ENCODE results near the gene BAZ2B. TPM values are rescaled to one million over a fixed set of nuclear protein-coding genes. Genes with fewer than 3 reads are reported as not detected.

The BAZ2B gene
- total and polyA plus RNA-seq, 2 donors (not counting 3 experiments of a cell fraction or from before 2014, with no cell fraction given) = 22.1 to 73.8 TPM

DNA sequence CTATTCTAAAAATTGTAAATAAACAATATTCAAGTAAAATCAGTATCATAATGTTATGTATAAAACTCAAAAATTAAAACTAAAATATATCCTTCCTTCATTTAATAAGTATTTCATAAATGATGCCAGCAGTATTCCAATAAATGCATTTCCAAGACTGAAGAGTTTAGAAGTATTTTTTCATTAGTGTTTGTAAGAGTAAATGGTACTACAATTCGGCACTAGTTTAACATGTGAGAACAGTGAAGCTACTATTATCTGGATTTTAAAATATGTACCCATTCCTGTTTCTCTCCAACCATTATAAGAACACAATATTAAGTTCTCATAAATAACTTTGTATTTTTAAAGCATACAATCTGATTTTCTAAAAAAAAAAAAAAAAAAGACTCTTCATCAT is 3.3 kb downstream of the BAZ2B start:
- Histone ChIP-seq H3K4me1 (ENCODE audit: control insufficient read depth, extremely low read depth, insufficient read depth, low read length) (peaks cover 30% of the 10 kb centered on the region), H3K4me2 (ENCODE audit: insufficient read depth, low read length) (peak overlapping the region; percentile 100), H2AFZ (ENCODE audit: low read depth, low read length) (no peak overlapping the region), H3K27me3 (ENCODE audit: control insufficient read depth in 2 of 2, insufficient read depth in 2 of 2, low read length in 2 of 2) (no peaks in the 10 kb centered on the region), H3K9me1 (replicated peaks; ENCODE audit: control insufficient read depth, extremely low read depth, insufficient read depth, low read length) (no peaks in the 10 kb centered on the region), H4K20me1 (replicated peaks; ENCODE audit: control insufficient read depth, extremely low read depth, insufficient read depth, low read length) (peaks cover 5% of the 10 kb centered on the region), H3K27ac (ENCODE audit: insufficient read depth, low read depth, low read length) (no peak overlapping the region), H3K9me3 (replicated peaks; ENCODE audit: control insufficient read depth, insufficient read depth, low read length) (no peaks in the 10 kb centered on the region), H3K9ac (replicated peaks; ENCODE audit: extremely low read depth, insufficient read depth, low read length) (no peak overlapping the region), H3K36me3 (ENCODE audit: control insufficient read depth in 2 of 2, extremely low read depth in 1 of 2, insufficient read depth in 2 of 2, low read length in 2 of 2) (no peaks in the 10 kb centered on the region), H3K79me2 (ENCODE audit: control insufficient read depth, insufficient read depth, low read length) (peaks cover 41% of the 10 kb centered on the region), H3K4me3 (replicated peaks in 1 of 3; ENCODE audit: insufficient read depth in 1 of 3, low read depth in 1 of 3, low read length in 3 of 3) (peak overlapping the region in 1 of 3 experiments; percentile 100)
- no TSS peak for BruUV-seq (replicated peaks)
- dilution Hi-C loops (cut with MboI; ENCODE audit: extremely low pct_ligation_motif_present, low sequenced_read_pairs) (loop anchor here (25.0 kb wide), 1 partner anchor 99 kb away; the partner anchor contains the start of gene MARCHF7), intact Hi-C loops (cut with micrococcal nuclease) (loop anchor here (10.0 kb wide), 1 partner anchor 352 kb away; no protein-coding TSS in a partner anchor)
- FAIRE-seq (no peak), DNase-seq (ENCODE audit: low read depth, low spot score) (no peak)
- POLR2A ChIA-PET = no interaction called here
- TF ChIP-seq FOS (IDR thresholded peaks at IDR 0.05; ENCODE audit: borderline replicate concordance, insufficient read depth, low read length) (no peak), POLR2AphosphoS5 (IDR thresholded peaks at IDR 0.05; ENCODE audit: insufficient read depth, low read depth, low read length) (no peak), EZH2 (IDR thresholded peaks at IDR 0.05; ENCODE audit: borderline replicate concordance, low read depth, low read length, severe bottlenecking) (no peak), MYC (IDR thresholded peaks at IDR 0.05; ENCODE audit: low read depth, low read length) (no peak), JUN (IDR thresholded peaks at IDR 0.05; ENCODE audit: borderline replicate concordance, insufficient read depth, insufficient read length, low read depth) (no peak), POLR2A (IDR thresholded peaks at IDR 0.05; ENCODE audit: low read depth, low read length) (no peak), GATA2 (IDR thresholded peaks at IDR 0.05; ENCODE audit: insufficient read depth, insufficient read length, low read depth, low read length) (no peak)
- TF ChIP-seq, protein P1, sequence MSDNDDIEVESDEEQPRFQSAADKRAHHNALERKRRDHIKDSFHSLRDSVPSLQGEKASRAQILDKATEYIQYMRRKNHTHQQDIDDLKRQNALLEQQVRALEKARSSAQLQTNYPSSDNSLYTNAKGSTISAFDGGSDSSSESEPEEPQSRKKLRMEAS (IDR thresholded peaks at IDR 0.05; ENCODE audit: insufficient read depth, insufficient read length) = no peak
- TF ChIP-seq, protein P2, sequence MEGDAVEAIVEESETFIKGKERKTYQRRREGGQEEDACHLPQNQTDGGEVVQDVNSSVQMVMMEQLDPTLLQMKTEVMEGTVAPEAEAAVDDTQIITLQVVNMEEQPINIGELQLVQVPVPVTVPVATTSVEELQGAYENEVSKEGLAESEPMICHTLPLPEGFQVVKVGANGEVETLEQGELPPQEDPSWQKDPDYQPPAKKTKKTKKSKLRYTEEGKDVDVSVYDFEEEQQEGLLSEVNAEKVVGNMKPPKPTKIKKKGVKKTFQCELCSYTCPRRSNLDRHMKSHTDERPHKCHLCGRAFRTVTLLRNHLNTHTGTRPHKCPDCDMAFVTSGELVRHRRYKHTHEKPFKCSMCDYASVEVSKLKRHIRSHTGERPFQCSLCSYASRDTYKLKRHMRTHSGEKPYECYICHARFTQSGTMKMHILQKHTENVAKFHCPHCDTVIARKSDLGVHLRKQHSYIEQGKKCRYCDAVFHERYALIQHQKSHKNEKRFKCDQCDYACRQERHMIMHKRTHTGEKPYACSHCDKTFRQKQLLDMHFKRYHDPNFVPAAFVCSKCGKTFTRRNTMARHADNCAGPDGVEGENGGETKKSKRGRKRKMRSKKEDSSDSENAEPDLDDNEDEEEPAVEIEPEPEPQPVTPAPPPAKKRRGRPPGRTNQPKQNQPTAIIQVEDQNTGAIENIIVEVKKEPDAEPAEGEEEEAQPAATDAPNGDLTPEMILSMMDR (IDR thresholded peaks at IDR 0.05; ENCODE audit: extremely low read depth in 1 of 2, insufficient read depth in 1 of 2, low read depth in 1 of 2, low read length in 2 of 2) = no peak
- CTCF ChIA-PET = interaction anchor here (1.7 kb wide), 1 partner anchor 99 kb away, joined by 5 read pairs; the partner anchor contains the start of gene MARCHF7

Data from endothelial cell of umbilical vein (primary cell).